ENCODE measurements around the gene NLRC5.

The NLRC5 gene

GRCh38 chr16:57093666-57094564, 104.6 kb downstream of the NLRC5 start:
- H3K79me2 ChIP-seq: peaks cover 4% of the 10 kb centered on the region
- H2AFZ ChIP-seq: no peak overlapping the region
- no peaks in the 10 kb centered on the region for H3K9me3 ChIP-seq (ENCODE audit: control insufficient read depth, low read length)
- TF ChIP-seq, protein P1, sequence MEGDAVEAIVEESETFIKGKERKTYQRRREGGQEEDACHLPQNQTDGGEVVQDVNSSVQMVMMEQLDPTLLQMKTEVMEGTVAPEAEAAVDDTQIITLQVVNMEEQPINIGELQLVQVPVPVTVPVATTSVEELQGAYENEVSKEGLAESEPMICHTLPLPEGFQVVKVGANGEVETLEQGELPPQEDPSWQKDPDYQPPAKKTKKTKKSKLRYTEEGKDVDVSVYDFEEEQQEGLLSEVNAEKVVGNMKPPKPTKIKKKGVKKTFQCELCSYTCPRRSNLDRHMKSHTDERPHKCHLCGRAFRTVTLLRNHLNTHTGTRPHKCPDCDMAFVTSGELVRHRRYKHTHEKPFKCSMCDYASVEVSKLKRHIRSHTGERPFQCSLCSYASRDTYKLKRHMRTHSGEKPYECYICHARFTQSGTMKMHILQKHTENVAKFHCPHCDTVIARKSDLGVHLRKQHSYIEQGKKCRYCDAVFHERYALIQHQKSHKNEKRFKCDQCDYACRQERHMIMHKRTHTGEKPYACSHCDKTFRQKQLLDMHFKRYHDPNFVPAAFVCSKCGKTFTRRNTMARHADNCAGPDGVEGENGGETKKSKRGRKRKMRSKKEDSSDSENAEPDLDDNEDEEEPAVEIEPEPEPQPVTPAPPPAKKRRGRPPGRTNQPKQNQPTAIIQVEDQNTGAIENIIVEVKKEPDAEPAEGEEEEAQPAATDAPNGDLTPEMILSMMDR (IDR thresholded peaks at IDR 0.05): no peak
- H3K27ac ChIP-seq: no peak overlapping the region
- peak overlapping the region; percentile 41 for H3K4me2 ChIP-seq (ENCODE audit: low read length)
- H3K4me1 ChIP-seq: peaks cover 2% of the 10 kb centered on the region
- no peaks in the 10 kb centered on the region for H3K27me3 ChIP-seq (ENCODE audit: control insufficient read depth, insufficient read depth, low read length)
- peak overlapping the region; percentile 18 for H3K4me3 ChIP-seq (ENCODE audit: low read depth, low read length)
- H3K36me3 ChIP-seq (ENCODE audit: control insufficient read depth, insufficient read depth, low read length): no peaks in the 10 kb centered on the region
- no peak overlapping the region for H3K9ac ChIP-seq

DNA sequence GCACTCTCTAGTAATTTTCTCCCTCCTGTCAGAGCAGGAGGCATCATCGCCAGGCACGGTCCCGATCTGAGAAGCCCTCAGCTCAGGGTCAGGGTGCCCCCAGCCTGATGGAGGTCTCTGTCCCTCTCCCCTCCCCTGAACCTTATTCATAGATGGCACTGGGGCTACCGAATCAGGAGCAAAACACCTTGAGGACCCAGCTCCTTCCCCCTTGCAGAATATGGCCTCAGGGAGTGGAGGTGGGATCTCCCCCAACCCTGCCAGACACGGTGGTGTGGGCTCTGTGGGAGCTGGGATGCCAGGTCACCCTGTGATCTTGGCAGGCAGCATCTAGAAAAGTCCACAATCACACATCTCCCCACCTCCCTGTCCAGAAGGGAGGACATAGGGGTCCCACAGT, 105.6 kb downstream of the NLRC5 start:
- H3K9me3 ChIP-seq (ENCODE audit: control insufficient read depth, low read length): no peaks in the 10 kb centered on the region
- H3K4me2 ChIP-seq (ENCODE audit: low read length): no peak overlapping the region
- no peak overlapping the region for H2AFZ ChIP-seq
- H3K36me3 ChIP-seq (ENCODE audit: control insufficient read depth, insufficient read depth, low read length): no peaks in the 10 kb centered on the region
- H3K9ac ChIP-seq: no peak overlapping the region
- peaks cover 2% of the 10 kb centered on the region for H3K4me1 ChIP-seq
- H3K27me3 ChIP-seq (ENCODE audit: control insufficient read depth, insufficient read depth, low read length): no peaks in the 10 kb centered on the region
- peaks cover 4% of the 10 kb centered on the region for H3K79me2 ChIP-seq
- TF ChIP-seq, protein P1 (IDR thresholded peaks at IDR 0.05): no peak
- no peak overlapping the region for H3K4me3 ChIP-seq (ENCODE audit: low read depth, low read length)
- no peak overlapping the region for H3K27ac ChIP-seq

- no peak overlapping the region for H3K9ac ChIP-seq
- H3K4me2 ChIP-seq (ENCODE audit: low read length): no peak overlapping the region
- TF ChIP-seq, protein P1 (IDR thresholded peaks at IDR 0.05): no peak
- no peaks in the 10 kb centered on the region for H3K27me3 ChIP-seq (ENCODE audit: control insufficient read depth, insufficient read depth, low read length)
- no peak overlapping the region for H3K4me3 ChIP-seq (ENCODE audit: low read depth, low read length)
- H3K4me1 ChIP-seq: peaks cover 2% of the 10 kb centered on the region
- no peak overlapping the region for H2AFZ ChIP-seq
- H3K9me3 ChIP-seq (ENCODE audit: control insufficient read depth, low read length): no peaks in the 10 kb centered on the region
- H3K79me2 ChIP-seq: peaks cover 4% of the 10 kb centered on the region
- H3K36me3 ChIP-seq (ENCODE audit: control insufficient read depth, insufficient read depth, low read length): no peaks in the 10 kb centered on the region
- H3K27ac ChIP-seq: no peak overlapping the region
These were observed 106.8 kb downstream of the NLRC5 start for GRCh38 chr16:57096192-57096591.

GRCh38 chr16:57096793-57097192, 107.4 kb downstream of the NLRC5 start:
- Histone ChIP-seq H3K36me3 (ENCODE audit: control insufficient read depth, insufficient read depth, low read length) (no peaks in the 10 kb centered on the region), H3K27me3 (ENCODE audit: control insufficient read depth, insufficient read depth, low read length) (no peaks in the 10 kb centered on the region), H2AFZ (no peak overlapping the region), H3K4me1 (peaks cover 2% of the 10 kb centered on the region), H3K9ac (no peak overlapping the region), H3K4me2 (ENCODE audit: low read length) (no peak overlapping the region), H3K27ac (no peak overlapping the region), H3K9me3 (ENCODE audit: control insufficient read depth, low read length) (no peaks in the 10 kb centered on the region), H3K4me3 (ENCODE audit: low read depth, low read length) (no peak overlapping the region), H3K79me2 (peaks cover 4% of the 10 kb centered on the region)
- TF ChIP-seq, protein P1 (IDR thresholded peaks at IDR 0.05): no peak
